GM12878 (cell line): ENCODE measurements around the gene SSNA1. TPM values are rescaled to one million over a fixed set of nuclear protein-coding genes. Genes with fewer than 3 reads are reported as not detected.

Experiments
- ATAC-seq: fragments of 200-7000 bp; cut with Tn5 transposase; 3 replicates; pipeline ENCODE4 v1.9.1; 2020; ENCODE audit warnings: mild to moderate bottlenecking, moderate library complexity
- BruUV-seq: library from RNA; stranded (reverse); fragments of 400-500 nt; replicated peaks from 2 replicates; lab custom pipeline; 2021; lab: Mats Ljungman, UMichigan
- CTCF ChIA-PET: fragments of 300-600 bp; sonication (Branson Sonifier 250); formaldehyde crosslinking; extraction: SDS; loops from one replicate; lab custom pipeline; 2021; ENCODE audit warnings: inconsistent platforms; lab: Yijun Ruan, JAX
- POLR2A ChIA-PET: fragments of 350-600 bp; formaldehyde crosslinking; extraction: SDS; loops from one replicate; lab custom pipeline; 2021; ENCODE audit warnings: inconsistent platforms; lab: Charles Lee
- RAD21 ChIA-PET: fragments of 300-600 bp; sonication (Branson Sonifier 250); formaldehyde crosslinking; loops from one replicate; lab custom pipeline; 2023; ENCODE audit warnings: antibody characterized with exemption; ENCODE audit not compliant: unreplicated experiment; lab: Charles Lee
- SMC1A ChIA-PET: fragments of 300-600 bp; sonication (Branson Sonifier 250); formaldehyde crosslinking; loops from one replicate; lab custom pipeline; 2023; ENCODE audit not compliant: unreplicated experiment, uncharacterized antibody; lab: Charles Lee
- DNase-seq: peaks from one replicate; pipeline ENCODE4 v3.0.0-alpha.2; 2011; ENCODE audit warnings: low read depth, low spot score
- FAIRE-seq: peaks from 3 replicates; lab custom pipeline; 2011; peaks lifted over from hg19 to GRCh38; lab: Jason Lieb, UNC
- H2AFZ ChIP-seq: 2 replicates; pipeline ENCODE4 v1.6.0; 2011; ENCODE audit warnings: low read depth, low read length, control low read depth; ENCODE audit not compliant: control insufficient read depth
- H3K27ac ChIP-seq: 2 replicates; pipeline ENCODE4 v1.5.1; 2011; ENCODE audit warnings: control low read depth; ENCODE audit not compliant: control insufficient read depth, insufficient read depth
- H3K27me3 ChIP-seq, 2 experiments: replicated peaks in 1 of 2; 2 replicates each; pipeline versions ENCODE4 v1.6.0 to v1.6.1; 2011; ENCODE audit warnings: low read length in 1 of 2; ENCODE audit not compliant: control insufficient read depth in 2 of 2, insufficient read depth in 2 of 2
- H3K36me3 ChIP-seq, 2 experiments: 2 replicates each; pipeline ENCODE4 v1.5.1; 2011; ENCODE audit warnings: low read length in 1 of 2; ENCODE audit not compliant: control insufficient read depth in 2 of 2, insufficient read depth in 2 of 2
- H3K4me1 ChIP-seq: 2 replicates; pipeline ENCODE4 v1.6.1; 2011; ENCODE audit warnings: mild to moderate bottlenecking, low read length, moderate library complexity, mixed read lengths; ENCODE audit not compliant: control insufficient read depth, insufficient read depth
- H3K4me2 ChIP-seq: 2 replicates; pipeline ENCODE4 v1.6.0; 2011; ENCODE audit warnings: control low read depth; ENCODE audit not compliant: control insufficient read depth, insufficient read depth
- H3K4me3 ChIP-seq: fragments of 200-600 bp; sonication (generic); 2 replicates; pipeline ENCODE4 v1.5.1; 2016
- H3K79me2 ChIP-seq: 2 replicates; pipeline ENCODE4 v1.6.0; 2011; ENCODE audit warnings: low read length; ENCODE audit not compliant: control insufficient read depth, insufficient read depth
- H3K9ac ChIP-seq: 2 replicates; pipeline ENCODE4 v1.8.0; 2011; ENCODE audit warnings: low read length, control low read depth, mixed read lengths; ENCODE audit not compliant: control insufficient read depth, insufficient read depth
- H3K9me3 ChIP-seq: replicated peaks from 3 replicates; pipeline ENCODE4 v1.5.1; 2011; ENCODE audit warnings: mild to moderate bottlenecking, low read length; ENCODE audit not compliant: control insufficient read depth, insufficient read depth
- H4K20me1 ChIP-seq: 2 replicates; pipeline ENCODE4 v1.6.0; 2011; ENCODE audit not compliant: control insufficient read depth, insufficient read depth
- BCL3 ChIP-seq: IDR thresholded peaks from 2 replicates; pipeline ENCODE4 v1.6.1; 2011; ENCODE audit warnings: borderline replicate concordance, low read depth, mild to moderate bottlenecking, moderate library complexity, low read length; ENCODE audit not compliant: insufficient read depth, poor library complexity, severe bottlenecking
- E4F1 ChIP-seq: fragments of 450-650 bp; IDR thresholded peaks from 2 replicates; pipeline ENCODE4 v1.6.1; 2018; ENCODE audit warnings: borderline replicate concordance, mild to moderate bottlenecking; ENCODE audit not compliant: partially characterized antibody
- EZH2 ChIP-seq: IDR thresholded peaks from 2 replicates; pipeline ENCODE4 v1.6.1; 2012; ENCODE audit warnings: low read depth, mild to moderate bottlenecking, control low read depth, inconsistent platforms, low read length, borderline replicate concordance; ENCODE audit not compliant: control insufficient read depth
- WGBS: methylation state at CpG from one replicate; pipeline ENCODE4 v1.1.6; 2016; ENCODE audit warnings: low lambda C conversion rate; ENCODE audit not compliant: insufficient replicate concordance, insufficient coverage; ENCODE audit errors: missing lambda C conversion rate; 5-methylcytosine and 5-hydroxymethylcytosine counted together
- in situ Hi-C: fragments of 300-500 bp; cut with MboI; formaldehyde crosslinking; loops from 9 replicates; pipeline ENCODE4 v1.14.3; 2018; ENCODE audit warnings: mixed read lengths
- intact Hi-C: fragments of 100-400 bp; cut with micrococcal nuclease; formaldehyde crosslinking; loops from one replicate; pipeline ENCODE4 v1.14.2; 2022; ENCODE audit not compliant: unreplicated experiment
- polyA plus RNA-seq, 11 experiments: library from polyadenylated mRNA; depleted of rRNA in 4 of 11; unstranded in 6 of 11; stranded (reverse) in 5 of 11; fragments of >200 nt; fragmentation: Nextera tagmentation in 4 of 11; fragmentation: Illumina TruSeq in 1 of 11; extraction: Ambion mirVana in 4 of 11; extraction: Trizol in 1 of 11; gene quantifications; 1 replicate in 1 of 11; 2 replicates in 10 of 11; pipeline versions ENCODE4 v1.2.1 to v1.2.3, GENCODE V29; 2011 to 2016; ENCODE audit warnings: inconsistent platforms in 2 of 11, missing spikeins in 2 of 11, low read depth in 1 of 11
- total RNA-seq, 4 experiments: library from RNA; depleted of rRNA in 3 of 4; stranded (reverse); fragments of >200 nt in 3 of 4; fragmentation: Illumina TruSeq in 1 of 4; extraction: Trizol in 1 of 4; gene quantifications; 2 replicates each; pipeline versions ENCODE4 v1.2.1 to v1.2.3, GENCODE V29; 2013 to 2021

The SSNA1 gene
- total and polyA plus RNA-seq, 10 of the 15 experiments (the other 5 are each of a cell fraction or from before 2014, with no cell fraction given), result 0.63 to 139 (median 78.0) TPM

GRCh38 chr9:137141050-137141810, 47.2 kb upstream of the SSNA1 start (continued):
- no peak for TF ChIP-seq E4F1
- TF ChIP-seq, all 136 proteins: peak for 0

GRCh38 chr9:137141976-137142936, 46.2 kb upstream of the SSNA1 start:
- FAIRE-seq (no peak), DNase-seq (no peak), ATAC-seq (no peak)
- ChIA-PET POLR2A (interaction anchor here (0.6 to 1.0 kb wide), 3 partner anchors 7 to 10 kb away, joined by 3 to 5 read pairs (median 4); no protein-coding TSS in a partner anchor), CTCF (no interaction called here), RAD21 (no interaction called here), SMC1A (no interaction called here)
- Histone ChIP-seq H3K4me3 (no peak overlapping the region), H3K4me2 (no peak overlapping the region), H3K36me3 (no peaks in the 10 kb centered on the region), H2AFZ (no peak overlapping the region), H3K9me3 (no peaks in the 10 kb centered on the region; the same call in 2 of the 3 replicates), H3K79me2 (no peaks in the 10 kb centered on the region), H3K4me1 (no peaks in the 10 kb centered on the region), H3K9ac (no peak overlapping the region), H3K27me3 (peaks cover 7 to 12% of the 10 kb centered on the region in 2 experiments), H3K27ac (no peak overlapping the region), H4K20me1 (no peaks in the 10 kb centered on the region)
- WGBS, result 32% methylated on average over 24 of the region's 24 CpGs
- no peak for TF ChIP-seq EZH2
- peak; percentile 56 for TF ChIP-seq BCL3
- intact Hi-C loops, result no loop called here
- BruUV-seq, result no TSS peak
- in situ Hi-C loops, result no loop called here
